HG02938 (cell line): ENCODE results near the gene DEFB123.
"Not testable (repeated sequence)": the region's sequence is repeated elsewhere in the genome, so short reads cannot be mapped to it uniquely, and the experiment has no call there.

Source experiments
- ATAC-seq: cut with Tn5 transposase; IDR thresholded peaks from one replicate; pipeline ENCODE4 v1.9.1; 2021; ENCODE audit warnings: mild to moderate bottlenecking, moderate library complexity; ENCODE audit not compliant: unreplicated experiment

The DEFB123 gene, protein sequence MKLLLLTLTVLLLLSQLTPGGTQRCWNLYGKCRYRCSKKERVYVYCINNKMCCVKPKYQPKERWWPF

DNA sequence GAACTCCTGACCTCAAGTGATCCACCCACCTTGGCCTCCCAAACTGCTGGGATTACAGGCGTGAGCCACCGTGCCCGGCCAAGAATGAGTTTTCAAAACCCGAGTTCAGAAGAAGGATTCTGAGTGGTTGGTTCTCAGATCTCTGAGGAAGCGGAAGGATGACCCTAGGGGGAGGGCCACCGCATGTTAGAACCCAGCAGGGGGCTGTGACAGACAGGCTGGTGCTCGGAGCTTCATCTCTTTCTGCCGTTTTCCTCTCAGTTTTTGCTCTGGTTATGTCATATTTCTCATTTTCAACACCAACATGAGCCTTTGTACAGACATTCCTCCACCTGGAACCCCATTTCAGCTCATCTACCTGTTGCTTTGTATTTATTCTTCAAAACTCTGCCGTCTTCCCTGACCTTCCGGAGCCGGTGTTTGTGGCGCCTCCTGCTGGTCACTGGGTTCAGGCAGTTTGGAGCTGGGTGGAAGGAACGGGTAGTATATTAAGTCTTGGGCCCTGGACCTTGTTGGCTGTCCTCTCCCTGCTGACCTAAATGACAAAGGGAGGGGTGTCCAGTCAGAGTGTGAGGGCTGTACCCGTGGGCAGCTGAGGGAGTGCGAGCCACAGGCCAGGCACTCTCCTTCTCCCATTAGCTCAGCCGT lies at the start of gene DEFB123:
Gene DEFB123, plus strand, starts transcription at position 621 of the 648 bp plus-strand sequence. CDS start 67 bp downstream, outside the sequence.
- no peak for ATAC-seq

DNA sequence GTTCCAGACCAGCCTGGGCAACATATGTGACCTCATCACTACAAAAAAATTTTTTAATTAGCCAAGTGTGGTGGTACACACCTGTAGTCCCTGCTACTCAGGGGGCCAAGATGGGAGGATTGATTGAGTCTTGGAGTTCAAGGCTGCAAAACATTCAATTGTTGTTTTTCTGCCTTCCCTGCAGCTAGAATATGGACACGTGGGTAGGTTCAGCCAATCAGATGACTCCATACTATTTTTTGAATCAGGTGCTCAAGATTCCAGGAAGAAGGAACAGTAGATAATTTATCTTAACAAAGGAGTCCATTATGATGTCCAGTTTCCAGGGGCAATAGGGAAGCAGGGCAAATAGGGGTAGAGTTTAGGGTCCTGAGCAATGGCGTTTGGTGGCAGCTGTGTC lies 47.6 kb upstream of the DEFB123 start:
- ATAC-seq = no peak

DNA sequence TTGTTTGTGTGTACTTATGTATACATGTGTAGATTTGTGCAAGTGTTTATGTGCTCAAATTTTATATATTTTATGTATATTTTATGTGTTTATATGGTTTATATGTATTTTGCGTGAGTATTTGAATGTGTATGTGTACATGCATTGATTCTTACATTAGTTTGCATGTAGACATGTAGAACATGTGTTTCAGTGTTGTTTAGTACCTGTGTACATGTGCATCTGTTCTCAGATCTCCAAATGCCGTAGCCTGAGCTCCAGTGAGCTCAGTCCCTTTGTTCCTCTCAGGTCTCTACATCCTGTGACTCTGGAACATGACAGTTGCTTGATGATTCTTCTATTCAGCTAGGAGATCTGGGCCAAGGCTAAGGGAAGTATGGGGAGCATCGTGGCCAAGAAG lies 45.5 kb upstream of the DEFB123 start:
- ATAC-seq = no peak

DNA sequence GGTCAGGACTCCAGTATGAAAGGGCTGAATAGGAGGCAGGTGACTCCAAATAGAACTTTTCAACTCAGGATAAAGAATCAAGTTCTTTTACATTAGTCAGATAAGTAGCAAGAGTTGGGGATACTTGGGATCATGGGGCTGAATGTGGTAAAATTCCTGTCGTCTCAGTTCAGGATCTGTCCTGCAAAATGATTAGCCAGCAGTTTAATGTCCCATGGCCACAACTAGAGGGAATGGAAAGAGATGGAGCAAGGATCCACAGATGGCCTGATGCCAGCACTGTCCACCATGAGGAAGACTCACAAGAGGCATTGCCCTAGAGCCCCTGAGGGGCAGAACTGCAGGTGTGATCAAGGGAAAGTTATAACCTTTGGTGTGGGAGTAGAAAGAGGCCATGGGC lies 36.5 kb upstream of the DEFB123 start:
- ATAC-seq = no peak

DNA sequence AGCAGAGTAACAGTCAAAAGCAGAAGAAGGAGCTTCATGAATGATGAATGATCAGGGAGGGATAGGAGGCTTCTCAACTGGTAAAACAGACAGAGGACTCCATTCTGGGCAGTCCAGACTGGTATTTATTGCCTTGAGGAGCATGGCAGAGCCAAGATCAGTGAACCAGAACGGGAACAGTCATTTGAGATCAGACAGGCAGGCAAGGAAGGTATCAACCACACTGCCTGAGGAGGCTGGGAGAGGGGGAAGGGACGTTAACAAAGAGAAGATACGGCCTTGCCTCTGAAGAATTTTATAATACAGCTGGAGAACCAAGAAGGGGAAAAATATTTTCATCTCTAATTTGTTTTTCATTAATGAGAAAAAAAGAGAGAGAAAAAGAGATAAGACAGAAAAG lies 34.3 kb upstream of the DEFB123 start, which contains the start of gene DEFB121:
Gene DEFB121, minus strand, starts transcription at position 101 of the 400 bp plus-strand sequence. Its CDS starts 63 bp downstream, at position 38.
- ATAC-seq = no peak

DNA sequence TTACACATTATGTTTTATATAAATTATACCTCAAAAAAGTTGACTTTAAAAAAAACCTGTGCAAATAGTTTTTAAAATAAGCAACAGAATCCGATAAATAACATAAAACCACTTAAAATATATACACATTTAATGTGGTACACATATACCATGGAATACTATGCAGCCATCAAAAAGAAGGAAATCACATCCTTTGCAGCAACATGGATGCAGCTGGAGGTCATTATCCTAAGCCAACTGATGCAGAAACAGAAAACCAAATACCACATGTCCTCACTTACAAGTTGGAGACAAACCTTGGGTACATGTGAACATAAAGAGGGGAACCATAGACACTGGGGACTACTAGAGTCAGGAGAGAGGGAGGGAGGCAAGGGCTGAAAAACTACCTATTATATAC lies 30.4 kb upstream of the DEFB123 start:
- no peak for ATAC-seq

DNA sequence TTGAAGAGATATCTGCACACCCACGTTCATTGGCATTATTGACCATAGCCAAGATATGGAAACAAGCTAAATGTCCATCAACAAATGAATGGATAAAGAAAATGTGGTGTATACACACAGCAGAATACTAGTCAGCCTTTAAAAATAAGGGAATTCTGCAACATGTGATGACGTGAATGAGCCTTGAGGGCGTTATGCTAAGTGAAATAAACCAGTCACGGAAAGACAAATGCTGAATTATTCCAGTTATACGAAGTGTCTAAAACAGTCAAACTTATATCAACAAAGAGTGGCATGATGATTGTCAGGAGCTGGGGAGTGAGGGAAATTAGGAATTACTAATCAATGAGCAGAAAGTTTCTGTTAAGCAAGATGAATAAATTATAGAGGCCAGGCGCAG lies 26.1 kb upstream of the DEFB123 start:
- no peak for ATAC-seq

DNA sequence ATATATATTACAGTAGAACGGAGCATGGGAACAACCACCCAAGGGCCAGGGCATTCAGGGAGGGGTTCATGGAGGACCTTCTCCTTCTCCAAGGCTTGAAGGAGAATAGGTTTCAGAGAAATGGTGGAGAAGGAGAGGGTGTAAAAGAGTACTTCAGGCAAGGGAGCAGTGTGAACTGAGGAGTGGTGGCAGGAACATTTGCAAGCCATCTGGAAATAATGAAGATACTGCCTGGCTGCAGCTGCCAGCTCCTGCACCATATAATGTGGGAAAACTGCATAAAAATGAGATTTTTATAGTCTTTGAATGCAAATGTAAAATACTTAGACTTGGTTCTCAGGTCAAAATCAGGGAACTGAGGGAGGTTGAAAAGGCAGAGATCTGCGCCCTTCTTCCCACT lies 24.8 kb upstream of the DEFB123 start:
- ATAC-seq = no peak

DNA sequence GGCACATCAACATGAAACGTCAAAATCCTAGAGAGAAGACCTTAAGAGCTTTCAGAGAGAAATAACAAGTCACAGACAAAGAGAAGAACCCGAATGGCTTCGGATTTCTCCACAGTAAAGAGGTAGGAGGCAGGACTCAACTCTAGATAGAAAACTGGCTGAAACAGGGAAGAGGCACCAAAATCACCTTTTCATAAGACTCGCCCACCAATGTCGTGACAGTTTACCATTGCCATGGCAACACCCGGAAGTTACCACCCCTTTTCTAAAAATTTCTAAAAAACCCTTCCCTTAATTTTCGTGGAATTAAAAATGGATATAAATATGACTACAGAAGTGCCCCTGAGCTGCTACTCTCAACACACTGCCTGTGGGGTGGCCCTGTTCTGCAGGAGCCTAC lies 22.1 kb upstream of the DEFB123 start:
- no peak for ATAC-seq

DNA sequence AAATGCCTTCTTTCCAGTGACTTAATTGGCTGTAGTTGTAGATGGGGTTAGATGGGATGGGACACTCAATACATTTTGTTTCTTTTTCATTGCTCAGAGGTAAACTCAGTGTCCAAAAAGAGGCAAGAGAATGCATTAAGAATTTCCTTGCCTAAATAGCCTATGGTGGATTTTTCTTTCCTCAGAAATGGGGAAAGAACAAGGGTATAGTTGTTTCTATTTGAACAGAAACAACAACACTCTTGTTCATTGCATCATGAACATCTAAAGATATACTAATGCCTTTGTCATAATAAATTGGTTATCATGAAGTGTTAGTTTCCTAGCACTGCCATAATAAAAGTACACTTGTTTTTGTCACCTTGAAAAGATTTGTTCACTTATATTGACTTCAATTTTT lies 14.6 kb upstream of the DEFB123 start:
- ATAC-seq = no peak

DNA sequence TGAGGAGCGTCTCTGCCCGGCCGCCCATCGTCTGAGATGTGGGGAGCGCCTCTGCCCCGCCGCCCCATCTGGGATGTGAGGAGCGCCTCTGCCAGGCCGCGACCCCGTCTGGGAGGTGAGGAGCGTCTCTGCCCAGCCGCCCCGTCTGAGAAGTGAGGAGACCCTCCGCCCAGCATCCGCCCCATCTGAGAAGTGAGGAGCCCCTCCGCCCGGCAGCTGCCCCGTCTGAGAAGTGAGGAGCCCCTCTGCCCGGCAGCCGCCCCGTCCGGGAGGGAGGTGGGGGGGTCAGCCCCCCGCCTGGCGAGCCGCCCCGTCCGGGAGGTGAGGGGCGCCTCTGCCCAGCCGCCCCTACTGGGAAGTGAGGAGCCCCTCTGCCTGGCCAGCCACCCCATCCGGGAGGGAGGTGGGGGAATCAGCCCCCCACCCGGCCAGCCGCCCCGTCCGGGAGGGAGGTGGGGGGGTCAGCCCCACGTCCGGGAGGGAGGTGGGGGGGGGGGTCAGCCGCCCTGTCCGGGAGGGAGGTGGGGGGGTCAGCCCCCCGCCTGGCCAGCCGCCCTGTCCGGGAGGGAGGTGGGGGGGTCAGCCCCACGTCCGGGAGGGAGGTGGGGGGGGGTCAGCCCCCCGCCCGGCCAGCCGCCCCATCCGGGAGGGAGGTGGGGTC lies 13.4 kb upstream of the DEFB123 start:
- ATAC-seq = not testable (repeated sequence)

DNA sequence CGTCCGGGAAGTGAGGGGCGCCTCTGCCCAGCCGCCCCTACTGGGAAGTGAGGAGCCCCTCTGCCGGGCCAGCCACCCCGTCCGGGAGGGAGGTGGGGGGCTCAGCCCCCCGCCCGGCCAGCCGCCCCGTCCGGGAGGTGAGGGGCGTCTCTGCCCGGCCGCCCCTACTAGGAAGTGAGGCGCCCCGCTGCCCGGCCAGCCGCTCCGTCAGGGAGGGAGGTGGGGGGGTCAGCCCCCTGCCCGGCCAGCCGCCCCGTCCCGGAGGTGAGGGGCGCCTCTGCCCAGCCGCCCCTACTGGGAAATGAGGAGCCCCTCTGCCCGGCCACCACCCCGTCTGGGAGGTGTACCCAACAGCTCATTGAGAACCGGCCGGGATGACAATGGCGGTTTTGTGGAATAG lies 12.9 kb upstream of the DEFB123 start:
- not testable (repeated sequence) for ATAC-seq

DNA sequence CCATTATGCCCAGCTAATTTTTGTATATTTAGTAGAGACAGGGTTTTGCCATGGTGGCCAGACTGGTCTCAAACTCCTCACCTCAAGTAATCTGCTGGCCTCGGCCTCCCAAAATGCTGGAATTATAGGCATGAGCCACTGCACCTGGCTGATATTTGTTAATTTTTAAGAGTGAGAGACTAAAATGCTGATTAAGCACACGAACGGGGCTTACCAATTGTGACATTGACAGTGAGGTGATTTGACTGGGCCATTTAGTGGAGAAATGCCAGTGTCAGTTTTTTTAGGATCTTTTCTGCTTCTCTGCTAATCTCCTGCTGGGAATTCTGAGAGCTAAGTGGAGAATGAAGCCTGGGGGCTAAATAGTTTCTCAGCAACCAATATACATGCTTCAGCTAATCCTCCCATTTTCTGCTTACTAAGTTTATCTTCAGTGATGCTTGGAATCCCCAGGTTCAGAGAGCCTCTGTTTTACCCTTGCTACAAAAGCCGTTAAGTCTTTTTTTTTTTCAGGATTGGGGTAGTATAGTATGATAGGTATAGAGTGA lies 9.8 kb upstream of the DEFB123 start:
- no peak for ATAC-seq

DNA sequence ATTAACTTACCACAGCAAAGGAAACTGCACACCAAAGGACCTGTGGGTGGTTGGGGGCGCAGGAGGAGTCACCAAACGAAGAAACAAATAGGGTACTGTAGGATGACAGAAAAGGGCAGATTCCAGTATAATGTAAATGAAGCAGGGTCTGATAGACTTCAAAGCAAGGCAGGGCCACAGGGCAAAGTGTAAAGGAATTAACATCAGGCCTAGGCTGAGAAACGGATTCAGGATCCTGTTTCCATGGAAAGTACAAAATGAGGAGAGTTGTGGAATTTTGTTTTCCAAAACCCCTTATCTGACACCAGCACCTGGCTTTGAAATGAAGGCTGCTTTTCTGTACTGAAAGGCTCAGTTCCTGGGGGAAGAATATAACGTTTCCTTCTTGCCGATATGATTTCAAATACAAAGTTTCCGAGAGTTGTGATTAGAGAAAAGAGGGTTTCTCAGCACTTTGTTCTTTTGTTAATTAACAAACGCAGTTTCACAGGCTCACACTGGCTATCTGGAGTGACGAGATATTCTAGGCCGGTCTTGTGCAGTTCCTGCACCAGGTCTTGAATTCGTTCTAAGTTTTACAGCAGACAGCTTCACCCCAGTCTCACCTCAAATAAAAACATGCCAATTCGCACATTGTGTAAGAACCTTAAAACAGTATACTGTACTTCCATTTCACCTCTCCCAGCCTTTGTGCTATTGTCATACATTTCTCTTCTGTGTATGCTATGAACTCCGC lies 5.8 kb downstream of the DEFB123 start:
- ATAC-seq = no peak

DNA sequence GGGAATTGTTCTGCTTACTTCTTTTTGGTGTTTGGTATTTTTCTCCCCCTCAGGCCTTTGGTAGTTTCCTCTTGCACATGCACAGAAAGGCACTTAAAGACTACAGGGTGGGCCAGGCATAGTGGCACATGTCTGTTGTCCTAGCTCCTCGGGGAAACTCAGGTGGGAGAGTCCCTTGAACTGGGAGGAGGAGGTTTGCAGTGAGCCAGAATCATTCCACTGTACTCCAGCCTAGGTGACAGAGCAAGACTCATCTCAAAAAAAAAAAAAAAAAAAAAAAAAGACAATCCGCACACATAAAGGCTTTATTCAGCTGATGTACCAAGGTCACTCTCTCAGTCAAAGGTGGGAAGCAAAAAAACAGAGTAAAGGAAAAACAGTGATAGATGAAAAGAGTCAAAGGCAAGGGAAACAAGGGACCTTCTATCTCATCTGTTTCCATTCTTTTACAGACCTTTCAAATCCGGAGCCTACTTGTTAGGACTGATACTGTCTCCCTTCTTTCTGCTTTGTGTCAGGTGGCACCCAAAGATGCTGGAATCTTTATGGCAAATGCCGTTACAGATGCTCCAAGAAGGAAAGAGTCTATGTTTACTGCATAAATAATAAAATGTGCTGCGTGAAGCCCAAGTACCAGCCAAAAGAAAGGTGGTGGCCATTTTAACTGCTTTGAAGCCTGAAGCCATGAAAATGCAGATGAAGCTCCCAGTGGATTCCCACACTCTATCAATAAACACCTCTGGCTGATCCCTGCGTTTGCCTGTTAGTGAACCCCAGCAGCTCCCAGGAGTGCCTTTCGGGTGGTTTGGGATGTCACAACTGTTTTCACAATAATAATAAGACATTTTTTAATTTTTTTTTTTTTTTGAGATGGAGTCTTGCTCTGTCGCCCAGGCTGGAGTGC lies 9.3 kb downstream of the DEFB123 start:
- no peak for ATAC-seq

DNA sequence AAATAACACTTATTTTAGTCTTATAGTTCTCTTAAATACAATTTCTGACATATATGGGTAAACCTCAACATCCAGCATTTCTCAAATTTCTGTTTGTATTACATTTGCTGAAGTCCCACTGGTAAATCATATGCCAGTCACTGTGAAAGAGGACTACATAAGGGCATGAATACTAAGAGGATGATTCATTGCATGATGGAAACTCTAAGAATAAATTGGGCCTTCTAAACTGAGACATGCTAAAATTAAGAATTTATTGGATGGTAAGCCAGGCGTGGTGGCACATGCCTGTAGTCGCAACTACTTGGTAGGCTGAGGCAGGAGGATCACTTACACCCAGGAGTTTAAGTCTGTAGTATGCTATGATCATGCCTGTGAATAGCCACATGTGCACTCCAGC lies 12.1 kb downstream of the DEFB123 start:
- no peak for ATAC-seq

DNA sequence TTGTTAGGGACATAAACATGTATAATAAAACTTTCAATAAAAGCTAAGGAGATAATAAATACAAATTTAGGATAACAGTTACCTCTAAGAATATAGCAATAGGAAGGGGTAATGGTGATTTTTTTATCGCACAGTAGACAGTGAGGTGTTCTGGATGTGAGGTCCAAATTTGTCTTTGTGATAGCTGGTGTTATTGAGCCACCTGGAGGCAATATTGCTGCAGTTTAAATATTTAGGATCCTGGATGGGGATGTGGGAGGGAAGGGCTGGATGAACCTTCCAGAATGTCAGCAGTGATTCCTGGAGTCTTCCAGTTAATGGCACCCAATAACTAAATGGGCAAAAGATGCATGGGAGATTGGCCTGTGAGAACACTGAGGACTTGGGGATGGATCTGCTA lies 13.9 kb downstream of the DEFB123 start:
- ATAC-seq = no peak

DNA sequence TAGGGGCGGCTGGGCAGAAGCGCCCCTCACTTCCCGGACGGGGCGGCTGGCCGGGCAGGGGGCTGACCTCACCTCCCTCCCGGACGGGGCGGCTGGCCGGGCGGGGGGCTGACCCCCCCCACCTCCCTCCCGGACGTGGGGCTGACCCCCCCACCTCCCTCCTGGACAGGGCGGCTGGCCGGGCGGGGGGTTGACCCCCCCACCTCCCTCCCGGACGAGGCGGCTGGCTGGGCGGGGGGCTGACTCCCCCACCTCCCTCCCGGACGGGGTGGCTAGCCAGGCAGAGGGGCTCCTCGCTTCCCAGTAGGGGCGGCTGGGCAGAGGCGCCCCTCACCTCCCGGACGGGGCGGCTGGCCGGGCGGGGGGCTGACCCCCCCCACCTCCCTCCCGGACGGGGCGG lies 30.5 kb downstream of the DEFB123 start:
- ATAC-seq = not testable (repeated sequence)

DNA sequence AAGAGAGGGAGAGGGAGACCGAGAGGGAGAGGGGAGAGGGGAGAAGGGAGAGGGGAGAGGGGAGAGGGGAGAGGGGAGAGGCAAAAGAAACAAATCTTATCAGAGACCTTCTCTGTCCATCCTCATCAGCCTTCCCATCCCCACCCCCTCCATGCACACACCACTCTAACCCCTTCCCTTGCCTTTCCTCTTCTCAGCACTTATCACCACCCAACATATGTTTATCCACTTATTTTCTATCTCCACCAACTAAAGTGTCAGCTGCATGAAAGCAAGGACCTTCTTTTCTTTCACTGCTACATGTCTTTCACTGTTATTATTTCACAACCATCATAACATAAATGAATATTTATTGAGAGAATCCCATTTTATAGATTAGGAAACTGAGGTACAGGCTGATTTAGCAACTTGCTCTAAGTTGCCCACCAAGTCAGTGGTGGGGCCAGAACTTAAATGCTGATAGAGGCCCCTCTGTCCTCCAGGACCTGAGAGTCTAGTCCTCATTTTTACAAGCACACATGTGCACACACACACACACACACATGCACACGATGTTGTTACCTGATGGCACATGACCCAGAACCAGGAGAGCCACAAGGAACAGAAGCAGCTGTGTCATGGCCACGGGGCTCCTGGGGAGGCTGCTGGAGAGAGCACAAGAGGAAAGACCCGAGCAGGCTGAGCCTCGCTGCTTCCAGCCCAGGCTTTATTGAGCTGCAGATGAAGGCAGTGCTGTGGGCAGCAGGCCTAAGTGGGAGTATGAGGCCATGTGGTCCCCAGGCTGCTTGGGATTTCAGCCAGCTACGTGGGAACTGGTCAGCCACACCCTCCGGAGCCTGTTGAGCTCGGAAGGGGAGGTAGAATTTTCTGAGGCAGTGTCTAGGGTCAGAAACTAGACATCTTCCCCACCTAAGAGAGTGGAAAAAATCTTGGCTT lies 32.2 kb downstream of the DEFB123 start:
- no peak for ATAC-seq
